ENCODE data around the gene APOA5. TPM values are rescaled to one million over a fixed set of nuclear protein-coding genes. Genes with fewer than 3 reads are reported as not detected.

APOA5 gene
- total and polyA plus RNA-seq, 2 experiments from 2014 or later, result 0.18 to 0.35 TPM

GRCh38 chr11:116836632-116836991 lies 44.9 kb upstream of the APOA5 start:
- no peaks in the 10 kb centered on the region for H3K36me3 Mint-ChIP-seq (ENCODE audit: low read depth)
- H3K79me2 ChIP-seq (replicated peaks; ENCODE audit: insufficient read depth), result no peaks in the 10 kb centered on the region
- no peak overlapping the region for H3K27ac Mint-ChIP-seq
- H3K9me2 ChIP-seq (ENCODE audit: insufficient read depth), result no peaks in the 10 kb centered on the region
- no peak overlapping the region; the same call in 1 of the 2 replicates for H2AFZ ChIP-seq
- no peaks in the 10 kb centered on the region for H3K27me3 ChIP-seq (ENCODE audit: insufficient read depth)
- ATAC-seq, result no peak
- TF ChIP-seq STAT1 (IDR thresholded peaks at IDR 0.05; ENCODE audit: unreplicated experiment), result no peak
- no peak for TF ChIP-seq CTCF (conservative IDR thresholded peaks at IDR 0.05; ENCODE audit: low read depth in 2 of 2)
- TF ChIP-seq, protein P1, sequence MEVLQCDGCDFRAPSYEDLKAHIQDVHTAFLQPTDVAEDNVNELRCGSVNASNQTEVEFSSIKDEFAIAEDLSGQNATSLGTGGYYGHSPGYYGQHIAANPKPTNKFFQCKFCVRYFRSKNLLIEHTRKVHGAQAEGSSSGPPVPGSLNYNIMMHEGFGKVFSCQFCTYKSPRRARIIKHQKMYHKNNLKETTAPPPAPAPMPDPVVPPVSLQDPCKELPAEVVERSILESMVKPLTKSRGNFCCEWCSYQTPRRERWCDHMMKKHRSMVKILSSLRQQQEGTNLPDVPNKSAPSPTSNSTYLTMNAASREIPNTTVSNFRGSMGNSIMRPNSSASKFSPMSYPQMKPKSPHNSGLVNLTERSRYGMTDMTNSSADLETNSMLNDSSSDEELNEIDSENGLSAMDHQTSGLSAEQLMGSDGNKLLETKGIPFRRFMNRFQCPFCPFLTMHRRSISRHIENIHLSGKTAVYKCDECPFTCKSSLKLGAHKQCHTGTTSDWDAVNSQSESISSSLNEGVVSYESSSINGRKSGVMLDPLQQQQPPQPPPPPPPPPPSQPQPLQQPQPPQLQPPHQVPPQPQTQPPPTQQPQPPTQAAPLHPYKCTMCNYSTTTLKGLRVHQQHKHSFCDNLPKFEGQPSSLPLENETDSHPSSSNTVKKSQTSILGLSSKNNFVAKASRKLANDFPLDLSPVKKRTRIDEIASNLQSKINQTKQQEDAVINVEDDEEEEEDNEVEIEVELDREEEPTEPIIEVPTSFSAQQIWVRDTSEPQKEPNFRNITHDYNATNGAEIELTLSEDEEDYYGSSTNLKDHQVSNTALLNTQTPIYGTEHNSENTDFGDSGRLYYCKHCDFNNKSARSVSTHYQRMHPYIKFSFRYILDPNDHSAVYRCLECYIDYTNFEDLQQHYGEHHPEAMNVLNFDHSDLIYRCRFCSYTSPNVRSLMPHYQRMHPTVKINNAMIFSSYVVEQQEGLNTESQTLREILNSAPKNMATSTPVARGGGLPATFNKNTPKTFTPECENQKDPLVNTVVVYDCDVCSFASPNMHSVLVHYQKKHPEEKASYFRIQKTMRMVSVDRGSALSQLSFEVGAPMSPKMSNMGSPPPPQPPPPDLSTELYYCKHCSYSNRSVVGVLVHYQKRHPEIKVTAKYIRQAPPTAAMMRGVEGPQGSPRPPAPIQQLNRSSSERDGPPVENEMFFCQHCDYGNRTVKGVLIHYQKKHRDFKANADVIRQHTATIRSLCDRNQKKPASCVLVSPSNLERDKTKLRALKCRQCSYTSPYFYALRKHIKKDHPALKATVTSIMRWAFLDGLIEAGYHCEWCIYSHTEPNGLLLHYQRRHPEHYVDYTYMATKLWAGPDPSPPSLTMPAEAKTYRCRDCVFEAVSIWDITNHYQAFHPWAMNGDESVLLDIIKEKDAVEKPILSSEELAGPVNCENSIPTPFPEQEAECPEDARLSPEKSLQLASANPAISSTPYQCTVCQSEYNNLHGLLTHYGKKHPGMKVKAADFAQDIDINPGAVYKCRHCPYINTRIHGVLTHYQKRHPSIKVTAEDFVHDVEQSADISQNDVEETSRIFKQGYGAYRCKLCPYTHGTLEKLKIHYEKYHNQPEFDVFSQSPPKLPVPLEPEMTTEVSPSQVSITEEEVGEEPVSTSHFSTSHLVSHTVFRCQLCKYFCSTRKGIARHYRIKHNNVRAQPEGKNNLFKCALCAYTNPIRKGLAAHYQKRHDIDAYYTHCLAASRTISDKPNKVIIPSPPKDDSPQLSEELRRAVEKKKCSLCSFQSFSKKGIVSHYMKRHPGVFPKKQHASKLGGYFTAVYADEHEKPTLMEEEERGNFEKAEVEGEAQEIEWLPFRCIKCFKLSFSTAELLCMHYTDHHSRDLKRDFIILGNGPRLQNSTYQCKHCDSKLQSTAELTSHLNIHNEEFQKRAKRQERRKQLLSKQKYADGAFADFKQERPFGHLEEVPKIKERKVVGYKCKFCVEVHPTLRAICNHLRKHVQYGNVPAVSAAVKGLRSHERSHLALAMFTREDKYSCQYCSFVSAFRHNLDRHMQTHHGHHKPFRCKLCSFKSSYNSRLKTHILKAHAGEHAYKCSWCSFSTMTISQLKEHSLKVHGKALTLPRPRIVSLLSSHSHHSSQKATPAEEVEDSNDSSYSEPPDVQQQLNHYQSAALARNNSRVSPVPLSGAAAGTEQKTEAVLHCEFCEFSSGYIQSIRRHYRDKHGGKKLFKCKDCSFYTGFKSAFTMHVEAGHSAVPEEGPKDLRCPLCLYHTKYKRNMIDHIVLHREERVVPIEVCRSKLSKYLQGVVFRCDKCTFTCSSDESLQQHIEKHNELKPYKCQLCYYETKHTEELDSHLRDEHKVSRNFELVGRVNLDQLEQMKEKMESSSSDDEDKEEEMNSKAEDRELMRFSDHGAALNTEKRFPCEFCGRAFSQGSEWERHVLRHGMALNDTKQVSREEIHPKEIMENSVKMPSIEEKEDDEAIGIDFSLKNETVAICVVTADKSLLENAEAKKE (CRISPR knock-in tag; IDR thresholded peaks at IDR 0.05), result no peak
- no peak for TF ChIP-seq REST (IDR thresholded peaks at IDR 0.05; ENCODE audit: unreplicated experiment)
- no peak for TF ChIP-seq EZH2 (IDR thresholded peaks at IDR 0.05; ENCODE audit: low read depth, unreplicated experiment)
- TF ChIP-seq ZNF331 (CRISPR knock-in tag; IDR thresholded peaks at IDR 0.05; ENCODE audit: low read depth), result no peak
- no peak for TF ChIP-seq CREB1 (CRISPR knock-in tag; IDR thresholded peaks at IDR 0.05; ENCODE audit: low read depth)
- TF ChIP-seq POLR2AphosphoS5 (IDR thresholded peaks at IDR 0.05; ENCODE audit: low read depth), result no peak
- TF ChIP-seq ETS1 (IDR thresholded peaks at IDR 0.05), result no peak
- TF ChIP-seq EZH2phosphoT487 (IDR thresholded peaks at IDR 0.05; ENCODE audit: unreplicated experiment), result no peak
- no peak overlapping the region for H3K27ac ChIP-seq (ENCODE audit: low read depth)
- no peaks in the 10 kb centered on the region for H3K36me3 ChIP-seq (ENCODE audit: insufficient read depth)
- DNase-seq (ENCODE audit: low spot score), result no peak
- 0 out of 2 replicates have a peak, but pooled peaks cover 3% of the 10 kb centered on the region for H3F3A ChIP-seq (replicated peaks; ENCODE audit: low read depth)
- no peaks in the 10 kb centered on the region for H3K9me3 Mint-ChIP-seq
- no peak overlapping the region for H3K4me3 Mint-ChIP-seq
- peaks cover 18% of the 10 kb centered on the region for H3K27me3 Mint-ChIP-seq (ENCODE audit: insufficient read depth, low read depth, poor library complexity)
- H3K4me1 ChIP-seq (ENCODE audit: insufficient read depth), result peaks cover 6% of the 10 kb centered on the region; the same call in 1 of the 2 replicates
- peaks cover 35% of the 10 kb centered on the region for H3K4me1 Mint-ChIP-seq
- H3K4me3 ChIP-seq, result no peak overlapping the region
- H4K20me1 ChIP-seq (replicated peaks; ENCODE audit: insufficient read depth), result no peaks in the 10 kb centered on the region
- no peak overlapping the region for H3K4me2 ChIP-seq
